ENCODE measurements around the gene MAP3K4.
A peak's percentile ranks its signal among the peaks of the same experiment; 100 is the strongest.

MAP3K4 gene

GRCh38 chr6:161033667-161034066 is 42.1 kb downstream of the MAP3K4 start:
- DNase-seq = no peak
- Mint-ChIP-seq H3K27ac (no peak overlapping the region), H3K4me1 (ENCODE audit: low read depth) (peaks cover 56% of the 10 kb centered on the region), H3K27me3 (no peaks in the 10 kb centered on the region), H3K4me3 (no peak overlapping the region), H3K9me3 (no peaks in the 10 kb centered on the region), H3K36me3 (ENCODE audit: low read depth) (peaks cover 47% of the 10 kb centered on the region)

GRCh38 chr6:161035182-161035980 is 43.8 kb downstream of the MAP3K4 start:
- peaks cover 63% of the 10 kb centered on the region for H3K36me3 Mint-ChIP-seq (ENCODE audit: low read depth)
- H3K27me3 Mint-ChIP-seq = no peaks in the 10 kb centered on the region
- H3K4me1 Mint-ChIP-seq (ENCODE audit: low read depth) = peaks cover 53% of the 10 kb centered on the region
- H3K9me3 Mint-ChIP-seq = no peaks in the 10 kb centered on the region
- peak overlapping the region; percentile 71 for H3K27ac Mint-ChIP-seq
- DNase-seq = no peak
- no peak overlapping the region for H3K4me3 Mint-ChIP-seq

GRCh38 chr6:161035981-161036263 is 44.4 kb downstream of the MAP3K4 start:
- H3K27me3 Mint-ChIP-seq = no peaks in the 10 kb centered on the region

GRCh38 chr6:161037873-161038228 is 46.3 kb downstream of the MAP3K4 start:
- no peak for DNase-seq

More at GRCh38 chr6:161035981-161036263, 44.4 kb downstream of the MAP3K4 start:
- H3K4me3 Mint-ChIP-seq = no peak overlapping the region
- H3K4me1 Mint-ChIP-seq (ENCODE audit: low read depth) = peaks cover 53% of the 10 kb centered on the region
- peaks cover 68% of the 10 kb centered on the region for H3K36me3 Mint-ChIP-seq (ENCODE audit: low read depth)
- DNase-seq = no peak
- no peaks in the 10 kb centered on the region for H3K9me3 Mint-ChIP-seq
- H3K27ac Mint-ChIP-seq = no peak overlapping the region

GRCh38 chr6:161038229-161039031 is 46.9 kb downstream of the MAP3K4 start:
- peaks cover 85% of the 10 kb centered on the region for H3K36me3 Mint-ChIP-seq (ENCODE audit: low read depth)
- no peak for DNase-seq
- no peaks in the 10 kb centered on the region for H3K27me3 Mint-ChIP-seq
- no peaks in the 10 kb centered on the region for H3K9me3 Mint-ChIP-seq
- peaks cover 51% of the 10 kb centered on the region for H3K4me1 Mint-ChIP-seq (ENCODE audit: low read depth)
- H3K4me3 Mint-ChIP-seq = no peak overlapping the region
- H3K27ac Mint-ChIP-seq = peak overlapping the region; percentile 61

More at GRCh38 chr6:161037873-161038228, 46.3 kb downstream of the MAP3K4 start:
- peaks cover 81% of the 10 kb centered on the region for H3K36me3 Mint-ChIP-seq (ENCODE audit: low read depth)
- peaks cover 48% of the 10 kb centered on the region for H3K4me1 Mint-ChIP-seq (ENCODE audit: low read depth)
- no peaks in the 10 kb centered on the region for H3K27me3 Mint-ChIP-seq
- peak overlapping the region; percentile 61 for H3K27ac Mint-ChIP-seq
- no peak overlapping the region for H3K4me3 Mint-ChIP-seq
- H3K9me3 Mint-ChIP-seq = no peaks in the 10 kb centered on the region

GRCh38 chr6:161041274-161041673 is 49.7 kb downstream of the MAP3K4 start:
- no peaks in the 10 kb centered on the region for H3K9me3 Mint-ChIP-seq
- DNase-seq = no peak
- H3K4me3 Mint-ChIP-seq = no peak overlapping the region
- no peak overlapping the region for H3K27ac Mint-ChIP-seq
- H3K36me3 Mint-ChIP-seq (ENCODE audit: low read depth) = peaks cover 79% of the 10 kb centered on the region
- H3K4me1 Mint-ChIP-seq (ENCODE audit: low read depth) = peaks cover 42% of the 10 kb centered on the region
- no peaks in the 10 kb centered on the region for H3K27me3 Mint-ChIP-seq

- no peak overlapping the region for H3K4me3 Mint-ChIP-seq
- H3K27me3 Mint-ChIP-seq = no peaks in the 10 kb centered on the region
- peaks cover 31% of the 10 kb centered on the region for H3K4me1 Mint-ChIP-seq (ENCODE audit: low read depth)
- H3K27ac Mint-ChIP-seq = no peak overlapping the region
- H3K9me3 Mint-ChIP-seq = no peaks in the 10 kb centered on the region
- peaks cover 66% of the 10 kb centered on the region for H3K36me3 Mint-ChIP-seq (ENCODE audit: low read depth)
- DNase-seq = no peak
Observed at GRCh38 chr6:161044335-161044734, 52.8 kb downstream of the MAP3K4 start.

GRCh38 chr6:161048641-161049040 is 57.1 kb downstream of the MAP3K4 start:
- H3K9me3 Mint-ChIP-seq = no peaks in the 10 kb centered on the region
- no peak overlapping the region for H3K4me3 Mint-ChIP-seq
- H3K4me1 Mint-ChIP-seq (ENCODE audit: low read depth) = peaks cover 27% of the 10 kb centered on the region
- peaks cover 70% of the 10 kb centered on the region for H3K36me3 Mint-ChIP-seq (ENCODE audit: low read depth)
- no peaks in the 10 kb centered on the region for H3K27me3 Mint-ChIP-seq
- DNase-seq = no peak
- H3K27ac Mint-ChIP-seq = no peak overlapping the region

- Mint-ChIP-seq H3K9me3 (no peaks in the 10 kb centered on the region), H3K27ac (peak overlapping the region; percentile 53), H3K36me3 (ENCODE audit: low read depth) (peaks cover 60% of the 10 kb centered on the region), H3K4me3 (no peak overlapping the region), H3K4me1 (ENCODE audit: low read depth) (peaks cover 20% of the 10 kb centered on the region), H3K27me3 (no peaks in the 10 kb centered on the region)
- no peak for DNase-seq
Observed at GRCh38 chr6:161050134-161050765, 58.7 kb downstream of the MAP3K4 start.

GRCh38 chr6:161053103-161053502 is 61.5 kb downstream of the MAP3K4 start:
- no peak for DNase-seq
- H3K36me3 Mint-ChIP-seq (ENCODE audit: low read depth) = peaks cover 65% of the 10 kb centered on the region
- H3K4me1 Mint-ChIP-seq (ENCODE audit: low read depth) = peaks cover 41% of the 10 kb centered on the region
- no peak overlapping the region for H3K4me3 Mint-ChIP-seq
- H3K27me3 Mint-ChIP-seq = no peaks in the 10 kb centered on the region
- no peak overlapping the region for H3K27ac Mint-ChIP-seq
- no peaks in the 10 kb centered on the region for H3K9me3 Mint-ChIP-seq

- Mint-ChIP-seq H3K27ac (no peak overlapping the region), H3K9me3 (no peaks in the 10 kb centered on the region), H3K4me1 (ENCODE audit: low read depth) (peaks cover 32% of the 10 kb centered on the region), H3K27me3 (no peaks in the 10 kb centered on the region), H3K4me3 (no peak overlapping the region), H3K36me3 (ENCODE audit: low read depth) (peaks cover 55% of the 10 kb centered on the region)
- DNase-seq = no peak
Observed at GRCh38 chr6:161054876-161055275, 63.3 kb downstream of the MAP3K4 start.

- Mint-ChIP-seq H3K4me1 (ENCODE audit: low read depth) (peaks cover 23% of the 10 kb centered on the region), H3K36me3 (ENCODE audit: low read depth) (peaks cover 50% of the 10 kb centered on the region), H3K27ac (no peak overlapping the region)
Observed at GRCh38 chr6:161056451-161056850, 64.9 kb downstream of the MAP3K4 start.

GRCh38 chr6:161057103-161058091 is 65.8 kb downstream of the MAP3K4 start:
- Mint-ChIP-seq H3K4me3 (no peak overlapping the region), H3K36me3 (ENCODE audit: low read depth) (peaks cover 46% of the 10 kb centered on the region), H3K27me3 (no peaks in the 10 kb centered on the region)

More at GRCh38 chr6:161056451-161056850, 64.9 kb downstream of the MAP3K4 start:
- no peak for DNase-seq
- Mint-ChIP-seq H3K9me3 (no peaks in the 10 kb centered on the region), H3K27me3 (no peaks in the 10 kb centered on the region), H3K4me3 (no peak overlapping the region)

GRCh38 chr6:161058741-161059140 is 67.2 kb downstream of the MAP3K4 start:
- H3K4me3 Mint-ChIP-seq = no peak overlapping the region
- H3K27ac Mint-ChIP-seq = no peak overlapping the region
- peaks cover 39% of the 10 kb centered on the region for H3K36me3 Mint-ChIP-seq (ENCODE audit: low read depth)
- H3K4me1 Mint-ChIP-seq (ENCODE audit: low read depth) = peaks cover 37% of the 10 kb centered on the region
- DNase-seq = no peak
- no peaks in the 10 kb centered on the region for H3K9me3 Mint-ChIP-seq
- no peaks in the 10 kb centered on the region for H3K27me3 Mint-ChIP-seq

More at GRCh38 chr6:161057103-161058091, 65.8 kb downstream of the MAP3K4 start:
- Mint-ChIP-seq H3K9me3 (no peaks in the 10 kb centered on the region), H3K4me1 (ENCODE audit: low read depth) (peaks cover 28% of the 10 kb centered on the region), H3K27ac (no peak overlapping the region)
- no peak for DNase-seq
